ENCODE data around the gene MAPKAP1.
A peak's percentile ranks its signal among the peaks of the same experiment; 100 is the strongest.

Gene MAPKAP1

GRCh38 chr9:125509476-125509875, 197.5 kb downstream of the MAPKAP1 start:
- H3K4ac ChIP-seq (ENCODE audit: low read depth, low read length): no peak overlapping the region
- peak overlapping the region; percentile 37 for H3K56ac ChIP-seq (ENCODE audit: low read length)
- no peak for DNase-seq
- no peak overlapping the region for H4K5ac ChIP-seq (ENCODE audit: low read length)
- H3K27ac ChIP-seq (ENCODE audit: low read depth, low read length): no peak overlapping the region
- no peak overlapping the region for H2BK15ac ChIP-seq (replicated peaks; ENCODE audit: low read depth)
- no peak overlapping the region for H3K4me2 ChIP-seq (ENCODE audit: low read length)
- no peak overlapping the region for H2AK5ac ChIP-seq (ENCODE audit: low read length)
- no peaks in the 10 kb centered on the region for H3K36me3 ChIP-seq (ENCODE audit: control insufficient read depth, insufficient read depth, low read length)
- no peak overlapping the region for H3K23ac ChIP-seq (ENCODE audit: low read length)
- H3K79me1 ChIP-seq (ENCODE audit: low read length): peaks cover 3% of the 10 kb centered on the region
- no CpG with 5 or more reads among the region's 5 CpGs for WGBS (ENCODE audit: extremely low coverage, insufficient coverage, low lambda C conversion rate)
- no peak overlapping the region for H2BK120ac ChIP-seq (ENCODE audit: low read depth, low read length)
- no peaks in the 10 kb centered on the region for H3K79me2 ChIP-seq (ENCODE audit: control insufficient read depth, insufficient read depth, low read length)
- H3K4me3 ChIP-seq (ENCODE audit: low read length): no peak overlapping the region
- no peak overlapping the region for H3K18ac ChIP-seq (ENCODE audit: low read length)
- peaks cover 12% of the 10 kb centered on the region for H3K4me1 ChIP-seq (ENCODE audit: control insufficient read depth, low read depth, low read length)
- no peaks in the 10 kb centered on the region for H3K27me3 ChIP-seq (ENCODE audit: insufficient read depth, low read length, poor library complexity)
- no peak overlapping the region for H3K9ac ChIP-seq (ENCODE audit: low read length)
- H4K8ac ChIP-seq (ENCODE audit: low read depth, low read length): no peak overlapping the region
- H2BK5ac ChIP-seq (ENCODE audit: low read length): no peak overlapping the region

GRCh38 chr9:125508249-125508648, 198.8 kb downstream of the MAPKAP1 start:
- Histone ChIP-seq H3K18ac (ENCODE audit: low read length) (peak overlapping the region; percentile 75), H3K27ac (ENCODE audit: low read depth, low read length) (no peak overlapping the region), H3K79me2 (ENCODE audit: control insufficient read depth, insufficient read depth, low read length) (no peaks in the 10 kb centered on the region), H3K27me3 (ENCODE audit: insufficient read depth, low read length, poor library complexity) (no peaks in the 10 kb centered on the region), H3K4ac (ENCODE audit: low read depth, low read length) (no peak overlapping the region), H3K4me1 (ENCODE audit: control insufficient read depth, low read depth, low read length) (peaks cover under 1% of the 10 kb centered on the region), H2BK15ac (replicated peaks; ENCODE audit: low read depth) (no peak overlapping the region), H2BK120ac (ENCODE audit: low read depth, low read length) (no peak overlapping the region), H2BK5ac (ENCODE audit: low read length) (no peak overlapping the region), H3K36me3 (ENCODE audit: control insufficient read depth, insufficient read depth, low read length) (no peaks in the 10 kb centered on the region), H3K9ac (ENCODE audit: low read length) (no peak overlapping the region), H3K4me2 (ENCODE audit: low read length) (no peak overlapping the region), H3K79me1 (ENCODE audit: low read length) (no peaks in the 10 kb centered on the region), H3K56ac (ENCODE audit: low read length) (no peak overlapping the region), H4K8ac (ENCODE audit: low read depth, low read length) (no peak overlapping the region), H3K23ac (ENCODE audit: low read length) (no peak overlapping the region), H2AK5ac (ENCODE audit: low read length) (no peak overlapping the region), H3K4me3 (ENCODE audit: low read length) (no peak overlapping the region), H4K5ac (ENCODE audit: low read length) (no peak overlapping the region)
- no peak for DNase-seq
- WGBS (ENCODE audit: extremely low coverage, insufficient coverage, low lambda C conversion rate): no CpG with 5 or more reads among the region's 2 CpGs

GRCh38 chr9:125507226-125507625, 199.8 kb downstream of the MAPKAP1 start:
- Histone ChIP-seq H3K4me3 (ENCODE audit: low read length) (no peak overlapping the region), H3K27me3 (ENCODE audit: insufficient read depth, low read length, poor library complexity) (no peaks in the 10 kb centered on the region), H3K18ac (ENCODE audit: low read length) (no peak overlapping the region), H4K5ac (ENCODE audit: low read length) (no peak overlapping the region), H3K36me3 (ENCODE audit: control insufficient read depth, insufficient read depth, low read length) (no peaks in the 10 kb centered on the region), H2AK5ac (ENCODE audit: low read length) (no peak overlapping the region), H3K79me2 (ENCODE audit: control insufficient read depth, insufficient read depth, low read length) (no peaks in the 10 kb centered on the region), H3K79me1 (ENCODE audit: low read length) (no peaks in the 10 kb centered on the region), H3K27ac (ENCODE audit: low read depth, low read length) (no peak overlapping the region), H2BK15ac (replicated peaks; ENCODE audit: low read depth) (no peak overlapping the region), H2BK120ac (ENCODE audit: low read depth, low read length) (no peak overlapping the region), H3K4me2 (ENCODE audit: low read length) (no peak overlapping the region), H4K8ac (ENCODE audit: low read depth, low read length) (no peak overlapping the region), H2BK5ac (ENCODE audit: low read length) (no peak overlapping the region), H3K4me1 (ENCODE audit: control insufficient read depth, low read depth, low read length) (no peaks in the 10 kb centered on the region), H3K4ac (ENCODE audit: low read depth, low read length) (no peak overlapping the region), H3K23ac (ENCODE audit: low read length) (no peak overlapping the region), H3K9ac (ENCODE audit: low read length) (no peak overlapping the region), H3K56ac (ENCODE audit: low read length) (no peak overlapping the region)
- DNase-seq: no peak
- no CpG with 5 or more reads among the region's 5 CpGs for WGBS (ENCODE audit: extremely low coverage, insufficient coverage, low lambda C conversion rate)

- Histone ChIP-seq H2AK5ac (ENCODE audit: low read length) (no peak overlapping the region), H3K36me3 (ENCODE audit: control insufficient read depth, insufficient read depth, low read length) (no peaks in the 10 kb centered on the region), H4K8ac (ENCODE audit: low read depth, low read length) (no peak overlapping the region), H3K79me2 (ENCODE audit: control insufficient read depth, insufficient read depth, low read length) (no peaks in the 10 kb centered on the region), H3K79me1 (ENCODE audit: low read length) (no peaks in the 10 kb centered on the region), H3K4me3 (ENCODE audit: low read length) (no peak overlapping the region), H3K18ac (ENCODE audit: low read length) (peak overlapping the region; percentile 5), H3K4me2 (ENCODE audit: low read length) (no peak overlapping the region), H3K27me3 (ENCODE audit: insufficient read depth, low read length, poor library complexity) (no peaks in the 10 kb centered on the region), H2BK5ac (ENCODE audit: low read length) (no peak overlapping the region), H2BK120ac (ENCODE audit: low read depth, low read length) (peak overlapping the region; percentile 2), H3K9ac (ENCODE audit: low read length) (no peak overlapping the region), H3K4ac (ENCODE audit: low read depth, low read length) (no peak overlapping the region), H3K27ac (ENCODE audit: low read depth, low read length) (no peak overlapping the region), H2BK15ac (replicated peaks; ENCODE audit: low read depth) (no peak overlapping the region), H3K56ac (ENCODE audit: low read length) (peak overlapping the region; percentile 61), H4K5ac (ENCODE audit: low read length) (no peak overlapping the region), H3K23ac (ENCODE audit: low read length) (no peak overlapping the region), H3K4me1 (ENCODE audit: control insufficient read depth, low read depth, low read length) (no peaks in the 10 kb centered on the region)
- WGBS (ENCODE audit: extremely low coverage, insufficient coverage, low lambda C conversion rate): no CpG with 5 or more reads among the region's 14 CpGs
- DNase-seq: no peak
Observed at GRCh38 chr9:125505988-125506438, 201.0 kb downstream of the MAPKAP1 start.

- Histone ChIP-seq H3K18ac (ENCODE audit: low read length) (no peak overlapping the region), H3K4me3 (ENCODE audit: low read length) (no peak overlapping the region), H3K4me1 (ENCODE audit: control insufficient read depth, low read depth, low read length) (no peaks in the 10 kb centered on the region), H3K27ac (ENCODE audit: low read depth, low read length) (no peak overlapping the region), H3K27me3 (ENCODE audit: insufficient read depth, low read length, poor library complexity) (no peaks in the 10 kb centered on the region), H4K8ac (ENCODE audit: low read depth, low read length) (no peak overlapping the region), H2AK5ac (ENCODE audit: low read length) (no peak overlapping the region), H4K5ac (ENCODE audit: low read length) (no peak overlapping the region), H3K56ac (ENCODE audit: low read length) (no peak overlapping the region), H3K79me1 (ENCODE audit: low read length) (no peaks in the 10 kb centered on the region), H3K4me2 (ENCODE audit: low read length) (no peak overlapping the region), H2BK5ac (ENCODE audit: low read length) (no peak overlapping the region), H3K79me2 (ENCODE audit: control insufficient read depth, insufficient read depth, low read length) (no peaks in the 10 kb centered on the region), H2BK15ac (replicated peaks; ENCODE audit: low read depth) (no peak overlapping the region), H3K36me3 (ENCODE audit: control insufficient read depth, insufficient read depth, low read length) (no peaks in the 10 kb centered on the region), H3K4ac (ENCODE audit: low read depth, low read length) (no peak overlapping the region), H2BK120ac (ENCODE audit: low read depth, low read length) (no peak overlapping the region), H3K9ac (ENCODE audit: low read length) (no peak overlapping the region), H3K23ac (ENCODE audit: low read length) (no peak overlapping the region)
- DNase-seq: no peak
- WGBS (ENCODE audit: extremely low coverage, insufficient coverage, low lambda C conversion rate): no CpG with 5 or more reads among the region's 1 CpG
Observed at GRCh38 chr9:125504616-125505015, 202.4 kb downstream of the MAPKAP1 start.

GRCh38 chr9:125497906-125498305, 209.1 kb downstream of the MAPKAP1 start:
- WGBS (ENCODE audit: extremely low coverage, insufficient coverage, low lambda C conversion rate): no CpG with 5 or more reads among the region's 1 CpG
- H3K4me2 ChIP-seq (ENCODE audit: low read length): no peak overlapping the region
- H3K56ac ChIP-seq (ENCODE audit: low read length): no peak overlapping the region
- no peak overlapping the region for H3K4ac ChIP-seq (ENCODE audit: low read depth, low read length)
- no peaks in the 10 kb centered on the region for H3K79me2 ChIP-seq (ENCODE audit: control insufficient read depth, insufficient read depth, low read length)
- no peak overlapping the region for H3K9ac ChIP-seq (ENCODE audit: low read length)
- no peak overlapping the region for H2BK5ac ChIP-seq (ENCODE audit: low read length)
- no peak overlapping the region for H2AK5ac ChIP-seq (ENCODE audit: low read length)
- H3K23ac ChIP-seq (ENCODE audit: low read length): no peak overlapping the region
- H3K4me3 ChIP-seq (ENCODE audit: low read length): no peak overlapping the region
- peaks cover 20% of the 10 kb centered on the region for H3K4me1 ChIP-seq (ENCODE audit: control insufficient read depth, low read depth, low read length)
- H4K5ac ChIP-seq (ENCODE audit: low read length): no peak overlapping the region
- H3K18ac ChIP-seq (ENCODE audit: low read length): no peak overlapping the region
- H3K27ac ChIP-seq (ENCODE audit: low read depth, low read length): no peak overlapping the region
- H2BK15ac ChIP-seq (replicated peaks; ENCODE audit: low read depth): no peak overlapping the region
- H3K79me1 ChIP-seq (ENCODE audit: low read length): no peaks in the 10 kb centered on the region
- H4K8ac ChIP-seq (ENCODE audit: low read depth, low read length): no peak overlapping the region
- no peaks in the 10 kb centered on the region for H3K27me3 ChIP-seq (ENCODE audit: insufficient read depth, low read length, poor library complexity)
- H2BK120ac ChIP-seq (ENCODE audit: low read depth, low read length): no peak overlapping the region
- DNase-seq: no peak
- no peaks in the 10 kb centered on the region for H3K36me3 ChIP-seq (ENCODE audit: control insufficient read depth, insufficient read depth, low read length)
